HEK293 (cell line): ENCODE data around the gene HRH2.

Source experiments
- CTCF ChIA-PET: fragments of 350-600 bp; formaldehyde crosslinking; extraction: SDS; loops from one replicate; lab custom pipeline; 2021; ENCODE audit warnings: antibody characterized with exemption; lab: Yijun Ruan, JAX
- POLR2A ChIA-PET: fragments of 300-600 bp; formaldehyde crosslinking; extraction: SDS; loops from one replicate; lab custom pipeline; 2020; ENCODE audit warnings: antibody characterized with exemption, inconsistent platforms; lab: Yijun Ruan, JAX
- H3K27ac ChIP-seq: fragments of 200-500 bp; sonication (Bioruptor generic); 2 replicates; pipeline ENCODE4 v1.5.1; 2014; ENCODE audit warnings: low read depth, low read length, control low read depth, inconsistent platforms; ENCODE audit errors: extremely low read depth
- H3K36me3 ChIP-seq, 2 experiments: fragments of 200-500 bp in 1 of 2; sonication (Bioruptor generic) in 1 of 2; 1 replicate in 1 of 2; 2 replicates in 1 of 2; pipeline ENCODE4 v1.5.1; 2014 to 2017; ENCODE audit warnings: inconsistent platforms in 2 of 2, low read length in 2 of 2; ENCODE audit not compliant: control insufficient read depth in 2 of 2, insufficient read depth in 1 of 2
- H3K4me1 ChIP-seq: fragments of 200-500 bp; sonication (Bioruptor generic); 2 replicates; pipeline ENCODE4 v1.5.1; 2014; ENCODE audit warnings: mild to moderate bottlenecking, low read length, inconsistent platforms; ENCODE audit not compliant: control insufficient read depth, insufficient read depth
- H3K4me3 ChIP-seq: 2 replicates; pipeline ENCODE4 v1.5.1; 2011; ENCODE audit warnings: low read depth, mild to moderate bottlenecking, control low read depth, low read length, moderate library complexity
- H3K9me3 ChIP-seq: fragments of 200-500 bp; sonication (Bioruptor generic); 2 replicates; pipeline ENCODE4 v1.5.1; 2014; ENCODE audit warnings: low read depth, low read length, inconsistent platforms; ENCODE audit not compliant: control insufficient read depth, insufficient read depth
- FEZF1 ChIP-seq: fragments of 450-650 bp; formaldehyde crosslinking; IDR thresholded peaks from 2 replicates; pipeline ENCODE4 v1.5.1; 2016; ENCODE audit warnings: missing biosample characterization, missing genetic modification characterization
- GLI4 ChIP-seq: fragments of 450-650 bp; formaldehyde crosslinking; IDR thresholded peaks from 2 replicates; pipeline ENCODE4 v1.5.1; 2016; ENCODE audit warnings: missing biosample characterization, missing genetic modification characterization
- PRDM10 ChIP-seq: fragments of 450-650 bp; formaldehyde crosslinking; IDR thresholded peaks from 2 replicates; pipeline ENCODE4 v1.5.1; 2016; ENCODE audit warnings: missing biosample characterization, missing genetic modification characterization
- WT1 ChIP-seq: fragments of 450-650 bp; formaldehyde crosslinking; IDR thresholded peaks from 2 replicates; pipeline ENCODE4 v1.5.1; 2016; ENCODE audit warnings: missing biosample characterization, missing genetic modification characterization
- ZBTB21 ChIP-seq: fragments of 450-650 bp; formaldehyde crosslinking; IDR thresholded peaks from 2 replicates; pipeline ENCODE4 v1.5.1; 2017; ENCODE audit warnings: missing biosample characterization, missing genetic modification characterization
- ZBTB26 ChIP-seq: fragments of 450-650 bp; formaldehyde crosslinking; optimal IDR thresholded peaks from 2 replicates; pipeline ENCODE3; 2016; ENCODE audit warnings: missing biosample characterization, mild to moderate bottlenecking, missing genetic modification characterization
- ZNF157 ChIP-seq: fragments of 450-650 bp; formaldehyde crosslinking; IDR thresholded peaks from 2 replicates; pipeline ENCODE4 v1.5.1; 2016; ENCODE audit warnings: missing biosample characterization, missing genetic modification characterization
- ZNF175 ChIP-seq: fragments of 450-650 bp; formaldehyde crosslinking; IDR thresholded peaks from 2 replicates; pipeline ENCODE4 v1.5.1; 2016; ENCODE audit warnings: missing biosample characterization, missing genetic modification characterization
- ZNF324 ChIP-seq: fragments of 450-650 bp; formaldehyde crosslinking; IDR thresholded peaks from 2 replicates; pipeline ENCODE4 v1.5.1; 2016; ENCODE audit warnings: missing biosample characterization, missing genetic modification characterization
- ZNF341 ChIP-seq: fragments of 450-650 bp; formaldehyde crosslinking; IDR thresholded peaks from 2 replicates; pipeline ENCODE4; 2016; ENCODE audit warnings: low read depth, missing biosample characterization, missing genetic modification characterization
- ZNF404 ChIP-seq: fragments of 450-650 bp; formaldehyde crosslinking; IDR thresholded peaks from 2 replicates; pipeline ENCODE4 v1.5.1; 2017; ENCODE audit warnings: missing biosample characterization, missing genetic modification characterization
- ZNF549 ChIP-seq: fragments of 450-650 bp; IDR thresholded peaks from 2 replicates; pipeline ENCODE4 v1.5.1; 2018; ENCODE audit warnings: missing biosample characterization, missing genetic modification characterization, mild to moderate bottlenecking, inconsistent platforms, moderate library complexity
- ZNF621 ChIP-seq: fragments of 450-650 bp; formaldehyde crosslinking; IDR thresholded peaks from 2 replicates; pipeline ENCODE4 v1.5.1; 2017; ENCODE audit warnings: missing biosample characterization, missing genetic modification characterization
- ZNF677 ChIP-seq: fragments of 450-650 bp; IDR thresholded peaks from 2 replicates; pipeline ENCODE4 v1.5.0; 2018; ENCODE audit warnings: missing biosample characterization, mild to moderate bottlenecking, missing genetic modification characterization, moderate library complexity
- ZNF692 ChIP-seq: fragments of 450-650 bp; formaldehyde crosslinking; IDR thresholded peaks from 2 replicates; pipeline ENCODE4 v1.5.1; 2016; ENCODE audit warnings: missing biosample characterization, missing genetic modification characterization
- ZNF701 ChIP-seq: fragments of 450-650 bp; formaldehyde crosslinking; IDR thresholded peaks from 2 replicates; pipeline ENCODE4 v1.5.1; 2016; ENCODE audit warnings: missing biosample characterization, missing genetic modification characterization
- ZNF76 ChIP-seq: fragments of 450-650 bp; formaldehyde crosslinking; IDR thresholded peaks from 2 replicates; pipeline ENCODE4; 2016; ENCODE audit warnings: low read depth, missing biosample characterization, missing genetic modification characterization, borderline replicate concordance
- ZNF837 ChIP-seq: fragments of 450-650 bp; formaldehyde crosslinking; IDR thresholded peaks from 2 replicates; pipeline ENCODE4 v1.5.1; 2016; ENCODE audit warnings: missing biosample characterization, missing genetic modification characterization
- ZNF843 ChIP-seq: fragments of 450-650 bp; formaldehyde crosslinking; IDR thresholded peaks from 2 replicates; pipeline ENCODE4 v1.5.1; 2016; ENCODE audit warnings: missing biosample characterization, missing genetic modification characterization
- ZXDB ChIP-seq: fragments of 450-650 bp; formaldehyde crosslinking; IDR thresholded peaks from 2 replicates; pipeline ENCODE4 v1.5.1; 2016; ENCODE audit warnings: missing biosample characterization, missing genetic modification characterization

HRH2 gene

GRCh38 chr5:175712681-175713085 is 54.8 kb downstream of the HRH2 start (continued):
- no peak for TF ChIP-seq PRDM10 (tag by site-specific recombination)
- TF ChIP-seq ZNF76 (tag by site-specific recombination) = no peak
- no peak for TF ChIP-seq ZNF621 (tag by site-specific recombination)
- no peak for TF ChIP-seq ZNF837 (tag by site-specific recombination)
- TF ChIP-seq ZNF701 (tag by site-specific recombination) = no peak
- peak; percentile 48; the same call in 1 of the 2 replicates for TF ChIP-seq ZNF692 (tag by site-specific recombination)
- no peak for TF ChIP-seq GLI4 (tag by site-specific recombination)
- TF ChIP-seq ZNF341 (tag by site-specific recombination) = no peak
- no peak for TF ChIP-seq ZBTB26 (tag by site-specific recombination)
- no peak for TF ChIP-seq ZNF175
- no peak for TF ChIP-seq ZNF677
- 0 out of 2 replicates have a peak, but pooled peaks have one; percentile 50 for TF ChIP-seq ZNF324 (tag by site-specific recombination)
- peak; percentile 39; the same call in 1 of the 2 replicates for TF ChIP-seq ZBTB21 (tag by site-specific recombination)
- TF ChIP-seq ZNF843 (tag by site-specific recombination) = peak; percentile 56
- no peak for TF ChIP-seq ZNF404
- TF ChIP-seq WT1 (tag by site-specific recombination) = no peak

GRCh38 chr5:175713930-175714329 is 56.1 kb downstream of the HRH2 start:
- TF ChIP-seq ZXDB (tag by site-specific recombination) = no peak
- TF ChIP-seq ZNF157 (tag by site-specific recombination) = no peak
- H3K36me3 ChIP-seq = no peaks in the 10 kb centered on the region
- ChIA-PET POLR2A (no interaction called here), CTCF (interaction anchor here (3.5 to 4.3 kb wide), 2 partner anchors 13 to 180 kb away, joined by 16 to 22 read pairs; no protein-coding TSS in a partner anchor)
- no peaks in the 10 kb centered on the region for H3K4me1 ChIP-seq
- no peak overlapping the region for H3K27ac ChIP-seq
- no peaks in the 10 kb centered on the region; the same call in 1 of the 2 replicates for H3K9me3 ChIP-seq
- no peak overlapping the region for H3K4me3 ChIP-seq

GRCh38 chr5:175714479-175715085 is 56.7 kb downstream of the HRH2 start:
- H3K4me3 ChIP-seq = no peak overlapping the region
- no peaks in the 10 kb centered on the region for H3K4me1 ChIP-seq
- no peak overlapping the region for H3K27ac ChIP-seq
- CTCF ChIA-PET = interaction anchor here (1.0 to 3.5 kb wide), 2 partner anchors 15 to 181 kb away, joined by 4 to 16 read pairs; no protein-coding TSS in a partner anchor
- H3K36me3 ChIP-seq = no peaks in the 10 kb centered on the region
- H3K9me3 ChIP-seq = no peaks in the 10 kb centered on the region; the same call in 1 of the 2 replicates
- TF ChIP-seq FEZF1 (no peak), ZNF549 (tag by site-specific recombination) (no peak)
- POLR2A ChIA-PET = no interaction called here
